ENCODE data around the gene AMIGO2. TPM values are rescaled to one million over a fixed set of nuclear protein-coding genes. Genes with fewer than 3 reads are reported as not detected.
A peak's percentile ranks its signal among the peaks of the same experiment; 100 is the strongest.
"Not testable (repeated sequence)": the region's sequence is repeated elsewhere in the genome, so short reads cannot be mapped to it uniquely, and the experiment has no call there.

The AMIGO2 gene
- total RNA-seq, 1 donor: 1.3 TPM

GRCh38 chr12:47075192-47076084, 4.3 kb downstream of the AMIGO2 start:
- no peak for DNase-seq (ENCODE audit: low read depth in 2 of 3, low spot score in 2 of 3)

GRCh38 chr12:47074757-47075156, 5.0 kb downstream of the AMIGO2 start:
- DNase-seq (ENCODE audit: low read depth in 2 of 3, low spot score in 2 of 3): no peak

- DNase-seq (ENCODE audit: low read depth in 2 of 3, low spot score in 2 of 3): no peak
These were observed 5.8 kb downstream of the AMIGO2 start for GRCh38 chr12:47073951-47074350.

DNA sequence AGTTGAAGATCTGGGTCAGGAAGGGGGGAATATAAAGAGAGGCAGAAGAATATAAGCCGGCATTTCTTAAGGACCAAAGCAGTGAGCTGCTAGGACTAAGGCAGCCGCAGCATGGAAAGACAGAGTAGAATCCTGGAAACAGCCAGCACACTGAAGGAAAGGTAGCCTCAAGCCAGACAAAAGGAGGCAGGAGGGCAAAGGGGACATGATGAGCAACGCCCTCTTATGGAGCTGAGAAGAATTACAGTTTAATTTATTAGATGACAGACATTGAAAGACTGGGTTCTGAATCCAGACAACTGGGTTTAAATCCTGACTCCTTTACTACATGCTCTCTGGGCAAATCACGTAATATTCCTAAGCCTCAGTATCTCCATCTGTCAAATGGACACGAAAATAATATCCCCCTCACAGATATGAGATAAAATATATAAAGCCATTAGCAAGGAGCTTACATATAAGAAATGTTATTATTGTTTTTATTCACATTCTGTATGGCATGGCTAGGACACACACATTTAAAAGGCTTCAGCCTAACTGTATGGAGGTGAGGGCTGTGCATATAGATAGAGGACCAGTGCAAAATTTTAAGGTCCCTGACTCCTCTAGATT, 8.4 kb downstream of the AMIGO2 start:
- DNase-seq (ENCODE audit: low read depth in 2 of 3, low spot score in 2 of 3): peak in 2 of 3 donors; percentile 24 to 41

DNA sequence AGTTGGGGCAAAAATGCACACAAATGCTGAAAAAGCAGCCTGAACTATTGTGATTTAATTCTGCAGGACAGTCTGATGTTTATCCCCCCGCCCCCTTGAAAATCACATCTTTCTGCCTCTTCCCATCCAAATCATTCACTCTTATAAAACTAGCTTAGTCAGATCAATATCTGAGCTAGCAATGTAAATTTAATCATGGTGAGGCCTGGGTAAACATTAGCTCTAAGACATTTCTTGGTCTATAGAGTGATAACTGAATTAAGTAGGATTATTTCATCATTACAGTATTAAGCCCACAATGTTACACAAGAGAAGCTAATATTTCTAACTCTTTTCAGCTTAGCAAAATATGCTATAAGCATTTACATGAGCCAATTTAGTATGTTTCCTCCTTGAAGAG, 9.4 kb downstream of the AMIGO2 start:
- no peak for DNase-seq (ENCODE audit: low read depth in 2 of 3, low spot score in 2 of 3)

GRCh38 chr12:47068539-47068938, 11.2 kb downstream of the AMIGO2 start:
- no peak for DNase-seq (ENCODE audit: low read depth in 2 of 3, low spot score in 2 of 3)

DNA sequence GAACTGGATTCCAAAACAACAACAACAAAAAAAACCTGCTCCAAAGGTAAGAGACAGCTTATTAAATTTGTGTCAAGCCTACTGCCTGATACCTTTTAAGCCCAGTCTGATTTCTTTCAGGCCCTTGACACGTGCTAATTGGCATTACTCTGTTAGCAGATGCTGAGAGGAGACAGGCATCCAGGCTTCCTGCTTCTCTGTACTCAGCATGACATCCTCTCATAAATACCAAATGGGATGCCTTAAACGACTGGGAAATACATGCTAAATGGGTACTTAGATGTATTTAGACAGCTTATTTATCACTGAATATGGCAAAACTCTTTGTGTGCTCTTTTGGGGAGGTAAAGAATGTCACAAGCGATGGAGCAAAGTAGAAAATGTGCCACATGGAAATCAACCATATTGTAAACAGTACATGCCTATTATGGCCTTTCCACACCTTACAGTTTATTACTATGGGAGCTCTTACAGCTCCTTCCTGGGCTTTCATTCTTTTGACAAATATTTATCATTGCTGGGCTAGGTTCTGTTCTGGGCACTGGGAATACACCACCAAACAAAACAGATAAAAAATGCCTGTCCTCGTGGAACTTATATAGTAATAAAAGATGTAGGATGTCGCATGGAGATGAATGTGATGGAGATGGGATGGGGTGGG, 11.9 kb downstream of the AMIGO2 start:
- no peak for DNase-seq (ENCODE audit: low read depth in 2 of 3, low spot score in 2 of 3)

DNA sequence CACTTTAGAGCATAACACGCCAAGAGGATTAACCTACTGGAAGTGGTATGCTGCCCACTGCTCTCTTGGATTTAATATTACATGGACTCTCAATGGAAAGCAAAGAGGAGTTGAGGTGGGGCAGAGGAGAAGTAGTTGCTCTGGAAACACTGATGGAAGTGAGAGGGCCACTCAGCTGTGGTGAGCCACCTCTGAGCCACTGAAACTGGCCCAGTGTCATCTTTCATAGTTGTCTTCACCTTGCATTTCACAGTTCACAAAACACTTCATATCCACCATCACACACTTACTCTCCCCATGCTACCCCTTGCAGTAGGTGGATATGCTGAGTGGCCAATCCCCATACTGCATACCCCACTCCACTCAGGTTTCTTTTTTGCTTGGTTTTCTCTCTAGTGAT, 12.6 kb downstream of the AMIGO2 start:
- DNase-seq (ENCODE audit: low read depth in 2 of 3, low spot score in 2 of 3): no peak

DNA sequence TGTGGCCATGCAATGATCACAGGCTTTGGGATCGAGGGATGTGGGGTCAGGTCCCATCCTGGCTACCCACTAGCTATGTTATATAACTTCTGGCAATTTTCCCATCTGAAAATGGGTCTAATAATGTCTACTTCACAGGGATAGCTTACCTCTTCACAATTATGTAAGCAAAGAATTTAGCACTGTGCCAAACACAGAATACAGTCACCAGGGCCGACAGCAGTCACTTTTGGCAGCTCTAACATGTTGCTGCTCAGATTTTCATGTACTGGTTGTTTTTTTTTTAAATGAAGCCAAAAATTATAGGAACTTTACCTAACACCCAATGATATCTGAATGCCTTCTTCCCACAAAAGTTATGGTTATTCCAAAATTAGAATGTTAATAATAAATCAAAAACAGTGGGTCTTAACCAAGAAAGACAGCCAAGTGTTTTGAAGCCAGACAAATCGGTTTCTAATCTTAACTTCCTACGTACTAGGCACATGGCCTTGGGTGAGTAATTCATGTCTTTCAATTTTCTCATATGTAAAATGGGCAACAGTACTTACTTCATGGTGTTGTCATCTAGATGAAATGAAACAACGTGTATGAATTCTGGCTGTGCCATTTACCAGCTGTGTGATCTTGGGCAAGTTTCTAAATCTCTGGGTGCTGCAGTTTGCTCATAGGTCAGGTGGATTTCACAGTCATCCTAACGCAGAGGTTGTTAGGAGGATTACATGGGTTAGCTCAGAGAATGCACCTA, 13.3 kb downstream of the AMIGO2 start:
- no peak for DNase-seq (ENCODE audit: low read depth in 2 of 3, low spot score in 2 of 3)

GRCh38 chr12:47065546-47065945, 14.2 kb downstream of the AMIGO2 start:
- no peak for DNase-seq (ENCODE audit: low read depth in 2 of 3, low spot score in 2 of 3)

DNA sequence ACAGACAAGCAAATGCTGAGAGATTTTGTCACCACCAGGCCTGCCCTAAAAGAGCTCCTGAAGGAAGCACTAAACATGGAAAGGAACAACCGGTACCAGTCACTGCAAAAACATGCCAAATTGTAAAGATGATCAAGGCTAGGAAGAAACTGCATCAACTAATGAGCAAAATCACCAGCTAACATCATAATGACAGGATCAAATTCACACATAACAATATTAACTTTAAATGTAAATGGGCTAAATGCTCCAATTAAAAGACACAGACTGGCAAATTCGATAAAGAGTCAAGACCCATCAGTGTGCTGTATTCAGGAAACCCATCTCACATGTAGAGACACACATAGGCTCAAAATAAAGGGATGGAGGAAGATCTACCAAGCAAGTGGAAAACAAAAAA, 21.1 kb downstream of the AMIGO2 start:
- DNase-seq (ENCODE audit: low read depth in 2 of 3, low spot score in 2 of 3): not testable (repeated sequence)

DNA sequence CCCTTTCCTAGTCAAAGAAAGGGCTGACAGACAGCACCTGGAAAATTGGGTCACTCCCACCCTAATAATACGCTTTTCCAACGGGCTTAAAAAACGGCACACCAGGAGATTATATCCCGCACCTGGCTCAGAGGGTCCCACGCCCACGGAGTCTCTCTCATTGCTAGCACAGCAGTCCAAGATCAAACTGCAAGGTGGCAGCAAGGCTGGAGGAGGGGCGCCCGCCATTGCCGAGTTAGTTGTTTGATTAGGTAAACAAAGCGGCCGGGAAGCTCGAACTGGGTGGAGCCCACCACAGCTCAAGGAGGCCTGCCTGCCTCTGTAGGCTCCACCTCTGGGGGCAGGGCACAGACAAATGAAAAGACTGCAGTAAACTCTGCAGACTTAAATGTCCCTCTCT, 22.8 kb downstream of the AMIGO2 start:
- DNase-seq (ENCODE audit: low read depth in 2 of 3, low spot score in 2 of 3): not testable (repeated sequence)

GRCh38 chr12:47055856-47056255, 23.9 kb downstream of the AMIGO2 start:
- DNase-seq (ENCODE audit: low read depth in 2 of 3, low spot score in 2 of 3): not testable (repeated sequence)

DNA sequence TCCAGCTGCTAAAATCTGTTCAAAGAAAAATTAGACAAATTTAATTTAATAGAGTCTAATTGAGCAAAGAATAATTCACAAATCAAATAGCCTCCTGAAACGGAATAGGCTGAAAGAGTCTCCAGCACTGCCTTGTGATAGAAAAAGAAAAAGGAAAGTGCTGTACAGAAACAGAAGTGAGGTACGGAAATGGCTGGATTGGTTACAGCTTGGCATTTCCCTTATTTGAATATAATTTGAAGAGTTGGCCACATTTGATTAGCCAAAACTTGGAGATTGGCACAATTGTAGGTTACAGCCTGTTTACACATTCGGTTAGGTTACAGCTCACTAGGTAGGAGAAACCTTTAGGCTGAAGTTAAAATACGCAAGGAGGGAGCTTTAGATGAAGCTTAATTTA, 25.1 kb downstream of the AMIGO2 start:
- no peak for DNase-seq (ENCODE audit: low read depth in 2 of 3, low spot score in 2 of 3)

- DNase-seq (ENCODE audit: low read depth in 2 of 3, low spot score in 2 of 3): no peak
These were observed 25.8 kb downstream of the AMIGO2 start for GRCh38 chr12:47053961-47054360.

GRCh38 chr12:47052274-47052673, 27.5 kb downstream of the AMIGO2 start:
- DNase-seq (ENCODE audit: low read depth in 2 of 3, low spot score in 2 of 3): no peak

- DNase-seq (ENCODE audit: low read depth in 2 of 3, low spot score in 2 of 3): not testable (repeated sequence)
These were observed 28.5 kb downstream of the AMIGO2 start for GRCh38 chr12:47051291-47051690.

DNA sequence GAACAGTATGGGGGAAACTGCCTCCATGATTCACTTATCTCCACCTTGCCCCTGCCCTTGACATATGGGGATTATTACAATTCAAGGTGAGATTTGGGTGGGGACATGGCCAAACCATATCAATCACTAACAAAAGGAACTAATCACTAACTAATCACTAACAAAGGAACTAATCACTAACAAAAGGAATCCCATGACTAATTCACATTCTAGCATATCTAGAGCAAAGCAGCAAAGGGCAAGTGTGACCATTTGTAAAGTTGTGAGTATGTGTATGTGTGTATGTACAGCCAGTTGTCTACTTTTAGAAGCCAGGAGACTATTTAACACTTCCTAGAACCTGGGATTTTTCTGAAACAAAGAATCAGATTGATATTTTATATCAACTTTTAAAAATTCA, 31.2 kb downstream of the AMIGO2 start:
- DNase-seq (ENCODE audit: low read depth in 2 of 3, low spot score in 2 of 3): no peak

GRCh38 chr12:47041327-47041726, 38.4 kb downstream of the AMIGO2 start:
- DNase-seq (ENCODE audit: low read depth in 2 of 3, low spot score in 2 of 3): no peak

DNA sequence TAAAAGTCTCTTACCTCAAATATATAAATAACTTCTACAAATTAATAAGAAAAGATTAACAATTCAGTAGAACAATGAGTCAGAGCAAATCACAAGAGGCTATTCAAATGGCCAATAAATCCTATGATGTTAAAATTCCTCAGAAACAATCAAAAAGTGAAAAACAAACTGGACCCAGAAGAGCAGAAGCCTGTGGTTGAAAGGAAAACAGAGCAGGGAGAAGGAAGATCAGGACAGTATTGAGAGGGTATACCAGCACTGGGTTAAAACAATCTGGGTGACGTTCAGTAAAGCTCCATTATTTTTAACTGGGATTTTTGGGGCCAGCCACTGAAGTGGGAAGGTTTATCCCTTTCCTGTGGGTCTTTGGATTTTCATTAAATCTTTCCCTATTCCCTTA, 40.0 kb downstream of the AMIGO2 start:
- DNase-seq (ENCODE audit: low read depth in 2 of 3, low spot score in 2 of 3): no peak

DNA sequence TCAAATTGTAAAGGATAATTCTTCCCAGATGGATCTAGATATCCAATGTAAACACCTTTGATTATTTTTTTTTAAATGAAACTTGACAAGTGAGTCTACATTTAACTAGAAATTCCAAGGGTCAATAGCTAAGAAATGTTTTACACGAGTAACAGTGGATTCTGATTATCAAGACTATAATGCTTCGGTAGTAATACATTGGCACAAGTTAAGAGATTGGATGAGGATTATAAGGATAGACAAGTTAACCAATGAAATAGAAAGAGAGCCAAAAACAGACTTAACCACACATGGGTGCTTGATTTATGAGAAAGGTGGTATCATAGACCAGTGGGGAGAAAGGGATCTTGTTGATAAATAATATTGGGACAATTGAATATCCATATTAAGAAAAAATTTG, 40.7 kb downstream of the AMIGO2 start:
- no peak for DNase-seq (ENCODE audit: low read depth in 2 of 3, low spot score in 2 of 3)
